ENCODE results near the gene INPP5F. TPM values are rescaled to one million over a fixed set of nuclear protein-coding genes. Genes with fewer than 3 reads are reported as not detected.

The INPP5F gene
- total and polyA plus RNA-seq, 2 of the 13 experiments (the other 11 are each of a cell fraction or from before 2014, with no cell fraction given), result 12.5 to 15.7 TPM

DNA sequence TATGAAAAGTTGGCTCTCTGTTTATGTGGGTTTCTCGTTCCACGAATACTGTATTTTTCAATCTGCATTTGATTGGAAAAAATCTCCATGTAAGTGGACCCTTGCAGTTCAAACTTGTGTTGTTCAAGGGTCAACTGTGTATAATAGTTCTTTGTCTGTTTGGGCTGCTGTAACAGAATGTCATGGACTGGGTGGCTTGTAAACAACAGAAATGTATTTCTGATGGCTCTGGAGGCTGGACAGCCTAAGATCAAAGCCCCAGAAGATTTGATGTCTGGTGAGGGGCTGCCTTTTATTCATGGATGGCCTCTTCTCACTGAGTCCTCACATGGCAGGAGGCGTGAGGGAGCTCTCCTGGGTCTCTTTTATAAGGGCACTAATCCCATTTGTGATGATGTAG lies 36.2 kb downstream of the INPP5F start (continued):
- TF ChIP-seq, protein P1, sequence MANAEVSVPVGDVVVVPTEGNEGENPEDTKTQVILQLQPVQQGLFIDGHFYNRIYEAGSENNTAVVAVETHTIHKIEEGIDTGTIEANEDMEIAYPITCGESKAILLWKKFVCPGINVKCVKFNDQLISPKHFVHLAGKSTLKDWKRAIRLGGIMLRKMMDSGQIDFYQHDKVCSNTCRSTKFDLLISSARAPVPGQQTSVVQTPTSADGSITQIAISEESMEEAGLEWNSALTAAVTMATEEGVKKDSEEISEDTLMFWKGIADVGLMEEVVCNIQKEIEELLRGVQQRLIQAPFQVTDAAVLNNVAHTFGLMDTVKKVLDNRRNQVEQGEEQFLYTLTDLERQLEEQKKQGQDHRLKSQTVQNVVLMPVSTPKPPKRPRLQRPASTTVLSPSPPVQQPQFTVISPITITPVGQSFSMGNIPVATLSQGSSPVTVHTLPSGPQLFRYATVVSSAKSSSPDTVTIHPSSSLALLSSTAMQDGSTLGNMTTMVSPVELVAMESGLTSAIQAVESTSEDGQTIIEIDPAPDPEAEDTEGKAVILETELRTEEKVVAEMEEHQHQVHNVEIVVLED (CRISPR knock-in tag; IDR thresholded peaks at IDR 0.05; ENCODE audit: borderline replicate concordance), result no peak
- TF ChIP-seq ZSCAN9 (CRISPR knock-in tag; IDR thresholded peaks at IDR 0.05; ENCODE audit: borderline replicate concordance) (no peak), KDM5B (CRISPR knock-in tag; IDR thresholded peaks at IDR 0.05; ENCODE audit: borderline replicate concordance) (no peak), HIVEP1 (CRISPR knock-in tag; IDR thresholded peaks at IDR 0.05) (no peak), SOX13 (IDR thresholded peaks at IDR 0.05) (peak; percentile 56), SOX13 (CRISPR knock-in tag; conservative IDR thresholded peaks at IDR 0.05 in 1 of 2, IDR thresholded peaks at IDR 0.05 in 1 of 2) (peak in 1 of 2 experiments; percentile 86; a peak in 2 of 4 replicates), ONECUT2 (CRISPR knock-in tag; IDR thresholded peaks at IDR 0.05) (no peak), ZNF562 (CRISPR knock-in tag; IDR thresholded peaks at IDR 0.05; ENCODE audit: borderline replicate concordance) (no peak), ZNF224 (CRISPR knock-in tag; IDR thresholded peaks at IDR 0.05) (no peak), HMGA1 (CRISPR knock-in tag; conservative IDR thresholded peaks at IDR 0.05) (no peak), NCOA2 (CRISPR knock-in tag; IDR thresholded peaks at IDR 0.05) (peak; percentile 62; the same call in 1 of the 2 replicates), ZFP90 (CRISPR knock-in tag; IDR thresholded peaks at IDR 0.05; ENCODE audit: borderline replicate concordance) (no peak), ZFP36L2 (CRISPR knock-in tag; IDR thresholded peaks at IDR 0.05) (no peak), ZNF205 (CRISPR knock-in tag; IDR thresholded peaks at IDR 0.05) (no peak), MTA1 (CRISPR knock-in tag; IDR thresholded peaks at IDR 0.05; ENCODE audit: borderline replicate concordance) (no peak)
- TF ChIP-seq, protein P2, sequence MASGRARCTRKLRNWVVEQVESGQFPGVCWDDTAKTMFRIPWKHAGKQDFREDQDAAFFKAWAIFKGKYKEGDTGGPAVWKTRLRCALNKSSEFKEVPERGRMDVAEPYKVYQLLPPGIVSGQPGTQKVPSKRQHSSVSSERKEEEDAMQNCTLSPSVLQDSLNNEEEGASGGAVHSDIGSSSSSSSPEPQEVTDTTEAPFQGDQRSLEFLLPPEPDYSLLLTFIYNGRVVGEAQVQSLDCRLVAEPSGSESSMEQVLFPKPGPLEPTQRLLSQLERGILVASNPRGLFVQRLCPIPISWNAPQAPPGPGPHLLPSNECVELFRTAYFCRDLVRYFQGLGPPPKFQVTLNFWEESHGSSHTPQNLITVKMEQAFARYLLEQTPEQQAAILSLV (CRISPR knock-in tag; IDR thresholded peaks at IDR 0.05; ENCODE audit: borderline replicate concordance), result no peak
- TF ChIP-seq, protein P3, sequence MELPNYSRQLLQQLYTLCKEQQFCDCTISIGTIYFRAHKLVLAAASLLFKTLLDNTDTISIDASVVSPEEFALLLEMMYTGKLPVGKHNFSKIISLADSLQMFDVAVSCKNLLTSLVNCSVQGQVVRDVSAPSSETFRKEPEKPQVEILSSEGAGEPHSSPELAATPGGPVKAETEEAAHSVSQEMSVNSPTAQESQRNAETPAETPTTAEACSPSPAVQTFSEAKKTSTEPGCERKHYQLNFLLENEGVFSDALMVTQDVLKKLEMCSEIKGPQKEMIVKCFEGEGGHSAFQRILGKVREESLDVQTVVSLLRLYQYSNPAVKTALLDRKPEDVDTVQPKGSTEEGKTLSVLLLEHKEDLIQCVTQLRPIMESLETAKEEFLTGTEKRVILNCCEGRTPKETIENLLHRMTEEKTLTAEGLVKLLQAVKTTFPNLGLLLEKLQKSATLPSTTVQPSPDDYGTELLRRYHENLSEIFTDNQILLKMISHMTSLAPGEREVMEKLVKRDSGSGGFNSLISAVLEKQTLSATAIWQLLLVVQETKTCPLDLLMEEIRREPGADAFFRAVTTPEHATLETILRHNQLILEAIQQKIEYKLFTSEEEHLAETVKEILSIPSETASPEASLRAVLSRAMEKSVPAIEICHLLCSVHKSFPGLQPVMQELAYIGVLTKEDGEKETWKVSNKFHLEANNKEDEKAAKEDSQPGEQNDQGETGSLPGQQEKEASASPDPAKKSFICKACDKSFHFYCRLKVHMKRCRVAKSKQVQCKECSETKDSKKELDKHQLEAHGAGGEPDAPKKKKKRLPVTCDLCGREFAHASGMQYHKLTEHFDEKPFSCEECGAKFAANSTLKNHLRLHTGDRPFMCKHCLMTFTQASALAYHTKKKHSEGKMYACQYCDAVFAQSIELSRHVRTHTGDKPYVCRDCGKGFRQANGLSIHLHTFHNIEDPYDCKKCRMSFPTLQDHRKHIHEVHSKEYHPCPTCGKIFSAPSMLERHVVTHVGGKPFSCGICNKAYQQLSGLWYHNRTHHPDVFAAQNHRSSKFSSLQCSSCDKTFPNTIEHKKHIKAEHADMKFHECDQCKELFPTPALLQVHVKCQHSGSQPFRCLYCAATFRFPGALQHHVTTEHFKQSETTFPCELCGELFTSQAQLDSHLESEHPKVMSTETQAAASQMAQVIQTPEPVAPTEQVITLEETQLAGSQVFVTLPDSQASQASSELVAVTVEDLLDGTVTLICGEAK (IDR thresholded peaks at IDR 0.05), result no peak
- TF ChIP-seq, protein P3 (CRISPR knock-in tag; IDR thresholded peaks at IDR 0.05), result no peak
